ENCODE measurements around the gene KCNQ4.

- TF ChIP-seq CTCF (IDR thresholded peaks at IDR 0.05) (no peak), EZH2phosphoT487 (IDR thresholded peaks at IDR 0.05) (peak; percentile 87)
These were observed 41.2 kb downstream of the KCNQ4 start for GRCh38 chr1:40824591-40825434.

Data from neural progenitor cell (in vitro differentiated cells).